Stimulated activated CD8-positive, alpha-beta memory T cell treated with anti-CD3 and anti-CD28 coated beads, Interleukin-12 subunit alpha, Interleukin-12 subunit beta, amount 100 ng/mL, for 24 hours (primary cell): ENCODE results near the gene RNGTT.
"Not testable (repeated sequence)": the region's sequence is repeated elsewhere in the genome, so short reads cannot be mapped to it uniquely, and the experiment has no call there.

ENCODE experiments used
- DNase-seq: peaks from one replicate; pipeline ENCODE4 v3.0.0-alpha.2; 2020; ENCODE audit errors: extremely low read depth

Gene RNGTT

GRCh38 chr6:88910922-88911778 is 52.3 kb downstream of the RNGTT start:
- no peak for DNase-seq

GRCh38 chr6:88908598-88909548 is 54.5 kb downstream of the RNGTT start:
- no peak for DNase-seq

- not testable (repeated sequence) for DNase-seq
Measured at GRCh38 chr6:88907148-88907547, 56.3 kb downstream of the RNGTT start.

GRCh38 chr6:88899569-88900316 is 63.7 kb downstream of the RNGTT start:
- DNase-seq = no peak

- DNase-seq = no peak
Measured at GRCh38 chr6:88895911-88896310, 67.5 kb downstream of the RNGTT start.

GRCh38 chr6:88890860-88891845 is 72.3 kb downstream of the RNGTT start:
- DNase-seq = no peak

GRCh38 chr6:88890394-88890793 is 73.0 kb downstream of the RNGTT start:
- DNase-seq = no peak

- no peak for DNase-seq
Measured at GRCh38 chr6:88884361-88884760, 79.1 kb downstream of the RNGTT start.

GRCh38 chr6:88882536-88882935 is 80.9 kb downstream of the RNGTT start:
- no peak for DNase-seq

GRCh38 chr6:88881451-88881850 is 82.0 kb downstream of the RNGTT start:
- DNase-seq = no peak

GRCh38 chr6:88880021-88880420 is 83.4 kb downstream of the RNGTT start:
- DNase-seq = no peak

GRCh38 chr6:88877893-88878292 is 85.5 kb downstream of the RNGTT start:
- no peak for DNase-seq

- DNase-seq = no peak
Measured at GRCh38 chr6:88872962-88873361, 90.5 kb downstream of the RNGTT start.

- DNase-seq = no peak
Measured at GRCh38 chr6:88871498-88871897, 91.9 kb downstream of the RNGTT start.

GRCh38 chr6:88870717-88871330 is 92.6 kb downstream of the RNGTT start:
- DNase-seq = no peak

- DNase-seq = no peak
Measured at GRCh38 chr6:88869263-88870020, 94.0 kb downstream of the RNGTT start.

GRCh38 chr6:88867841-88868731 is 95.3 kb downstream of the RNGTT start:
- no peak for DNase-seq

- DNase-seq = no peak
Measured at GRCh38 chr6:88866856-88867255, 96.6 kb downstream of the RNGTT start.
